ENCODE results near the gene CCDC178. TPM values are rescaled to one million over a fixed set of nuclear protein-coding genes. Genes with fewer than 3 reads are reported as not detected.
A peak's percentile ranks its signal among the peaks of the same experiment; 100 is the strongest.

CCDC178 gene
- 0.06 TPM in 1 of 2 replicates, not detected in the other for polyA plus RNA-seq (2011; rRNA removed)
- polyA plus RNA-seq (2012; cell fraction: cytosol; rRNA removed) = not detected in 2 replicates
- not detected in 2 replicates for polyA plus RNA-seq (2012; cell fraction: nucleus; rRNA removed)
- polyA plus RNA-seq (2017; fragmentation: RNase III; extraction: RNeasy Plus Mini Kit Qiagen cat#74134 plus additional on column Dnase treatment) = not detected in 3 replicates
- polyA minus RNA-seq (2011; rRNA and poly(A)+ RNA removed) = not detected in 2 replicates

DNA sequence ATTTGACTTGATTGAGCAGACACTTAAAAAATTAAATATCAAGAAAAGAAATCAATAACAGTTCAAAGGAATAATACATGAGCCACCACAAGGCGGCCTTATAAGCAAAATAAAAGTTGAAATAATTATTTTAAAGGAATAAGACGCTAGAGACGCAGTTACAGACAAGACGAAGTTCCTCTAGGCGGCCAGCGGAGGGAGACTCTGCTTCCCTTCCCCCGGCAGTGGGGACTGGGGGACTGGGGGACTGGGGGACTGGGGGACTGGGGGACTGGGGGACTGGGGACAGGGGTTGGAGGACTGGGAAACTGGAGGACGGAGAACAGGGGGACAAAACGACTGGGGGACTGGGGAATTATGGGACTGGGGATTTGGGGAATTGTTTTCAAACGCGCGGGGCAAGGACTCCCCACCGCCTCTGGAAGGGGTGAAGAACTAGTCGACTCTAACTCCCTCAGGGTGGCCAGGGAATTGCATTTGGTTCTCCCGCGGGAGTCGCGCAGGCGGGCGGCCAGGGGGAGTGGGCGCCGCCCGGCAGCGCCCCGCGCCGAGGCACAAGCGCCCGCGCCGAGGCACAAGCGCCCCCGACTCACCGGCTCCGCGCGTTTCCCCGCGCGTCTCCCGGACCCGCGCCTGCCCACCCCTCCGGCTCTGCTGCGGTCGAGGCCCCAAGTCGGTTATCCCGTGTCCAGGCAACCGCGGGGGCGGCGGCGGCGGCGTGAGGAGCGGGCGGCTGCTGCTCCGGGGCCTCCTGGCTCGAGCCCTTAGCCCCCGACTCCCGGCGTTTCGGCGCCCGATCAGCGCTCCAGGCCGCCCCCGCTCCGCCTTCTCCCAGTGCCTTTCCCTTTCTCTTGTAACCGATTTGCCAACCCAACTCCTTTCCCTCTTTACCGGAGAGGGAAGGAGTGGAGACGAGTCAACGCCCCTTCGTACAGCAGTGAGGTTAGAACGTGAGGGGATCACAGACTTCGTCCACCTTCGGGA, at the start of gene CCDC178:
Gene CCDC178 (minus strand): TSS at position 662 of the 984 bp plus-strand sequence. CDS start 28,633 bp downstream, outside the sequence.
- 2% methylated on average over 45 of the region's 77 CpGs for WGBS (ENCODE audit: missing lambda C conversion rate)
- peak within 1 kb of the TSS; percentile 40 for H3K4me3 ChIP-seq
- CTCF ChIA-PET = no interaction called here

DNA sequence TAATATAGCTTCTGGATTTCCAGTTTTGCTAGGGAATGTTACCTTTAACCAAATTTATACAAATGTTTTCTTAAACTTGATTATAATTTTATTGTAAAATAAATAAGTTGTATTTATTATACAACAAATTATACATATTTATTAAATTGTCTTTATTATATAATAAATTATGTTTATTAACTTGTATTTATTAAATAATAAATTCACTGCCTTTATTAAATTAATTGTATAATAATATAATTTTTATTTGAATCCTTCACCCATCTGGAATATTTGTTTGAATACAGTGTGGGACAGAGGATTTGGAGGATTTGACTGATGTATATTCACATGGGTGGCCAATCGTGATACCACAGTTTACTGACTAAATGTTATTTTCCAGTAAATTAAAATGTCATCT, 43.4 kb upstream of the CCDC178 start:
- 14% methylated on average over 1 of the region's 1 CpG for whole genome bisulfite sequencing (ENCODE audit: missing lambda C conversion rate)
- no peak for DNase-seq (ENCODE audit: low read depth in 1 of 2, low spot score in 1 of 2)
- no peaks in the 10 kb centered on the region for H3K4me1 ChIP-seq
- TF ChIP-seq JUNB (IDR thresholded peaks at IDR 0.05) (no peak), ZC3H11A (IDR thresholded peaks at IDR 0.05) (no peak), RAD21 (conservative IDR thresholded peaks at IDR 0.05 in 1 of 2, IDR thresholded peaks at IDR 0.05 in 1 of 2) (no peak), SMC3 (IDR thresholded peaks at IDR 0.05) (no peak), KDM1A (IDR thresholded peaks at IDR 0.05; ENCODE audit: low read depth) (no peak), POLR2A (IDR thresholded peaks at IDR 0.05; ENCODE audit: low read length) (no peak), HES2 (IDR thresholded peaks at IDR 0.05) (no peak), HMGXB4 (CRISPR knock-in tag; IDR thresholded peaks at IDR 0.05; ENCODE audit: borderline replicate concordance) (no peak)
- H3K4me2 ChIP-seq = no peak overlapping the region
- H3K9me3 ChIP-seq = no peaks in the 10 kb centered on the region
- no peak overlapping the region for H3K27ac ChIP-seq
- no peak for ATAC-seq
- no peak overlapping the region for H3K4me3 ChIP-seq
- ChIA-PET POLR2A (no interaction called here), CTCF (no interaction called here)
- no peak for FAIRE-seq

More for the DNA sequence above, at the start of gene CCDC178:
- Histone ChIP-seq H3K9me3 (no peaks in the 10 kb centered on the region), H3K27ac (0 out of 6 replicates have a peak within 1 kb of the TSS, but pooled peaks of 1 of the 2 experiments have one; percentile 18), H3K4me2 (peak within 1 kb of the TSS; percentile 81), H3K4me1 (no peaks in the 10 kb centered on the region)
- ATAC-seq (peak; percentile 93 to 95), FAIRE-seq (no peak), DNase-seq (ENCODE audit: low read depth in 1 of 2, low spot score in 1 of 2) (peak; percentile 7 to 48)
- TF ChIP-seq RAD21 (conservative IDR thresholded peaks at IDR 0.05 in 1 of 2, IDR thresholded peaks at IDR 0.05 in 1 of 2) = 0 out of 5 replicates have a peak, but pooled peaks of 1 of the 2 experiments have one; percentile 14
- no peak for TF ChIP-seq SREBF2 (IDR thresholded peaks at IDR 0.05)
- TF ChIP-seq EHMT2 (IDR thresholded peaks at IDR 0.05; ENCODE audit: low read depth) = no peak
- POLR2A ChIA-PET = no interaction called here

GRCh38 chr18:33472509-33472908, 32.0 kb upstream of the CCDC178 start:
- ATAC-seq (no peak), DNase-seq (ENCODE audit: low read depth in 1 of 2, low spot score in 1 of 2) (no peak), FAIRE-seq (no peak)
- no peak overlapping the region for H3K4me2 ChIP-seq
- ChIA-PET POLR2A (no interaction called here), CTCF (no interaction called here)
- no peaks in the 10 kb centered on the region for H3K4me1 ChIP-seq
- no peak overlapping the region for H3K27ac ChIP-seq
- no peaks in the 10 kb centered on the region for H3K9me3 ChIP-seq
- H3K4me3 ChIP-seq = no peak overlapping the region
- no peak for TF ChIP-seq NR3C1 (IDR thresholded peaks at IDR 0.05)
- no peak for TF ChIP-seq KDM1A (IDR thresholded peaks at IDR 0.05; ENCODE audit: low read depth)
- TF ChIP-seq POLR2AphosphoS2 (conservative IDR thresholded peaks at IDR 0.05; ENCODE audit: low read length) = no peak
- TF ChIP-seq RAD21 (conservative IDR thresholded peaks at IDR 0.05 in 1 of 2, IDR thresholded peaks at IDR 0.05 in 1 of 2) = no peak
- no peak for TF ChIP-seq FOXS1 (CRISPR knock-in tag; IDR thresholded peaks at IDR 0.05)
- TF ChIP-seq, protein P1, sequence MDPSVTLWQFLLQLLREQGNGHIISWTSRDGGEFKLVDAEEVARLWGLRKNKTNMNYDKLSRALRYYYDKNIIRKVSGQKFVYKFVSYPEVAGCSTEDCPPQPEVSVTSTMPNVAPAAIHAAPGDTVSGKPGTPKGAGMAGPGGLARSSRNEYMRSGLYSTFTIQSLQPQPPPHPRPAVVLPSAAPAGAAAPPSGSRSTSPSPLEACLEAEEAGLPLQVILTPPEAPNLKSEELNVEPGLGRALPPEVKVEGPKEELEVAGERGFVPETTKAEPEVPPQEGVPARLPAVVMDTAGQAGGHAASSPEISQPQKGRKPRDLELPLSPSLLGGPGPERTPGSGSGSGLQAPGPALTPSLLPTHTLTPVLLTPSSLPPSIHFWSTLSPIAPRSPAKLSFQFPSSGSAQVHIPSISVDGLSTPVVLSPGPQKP (IDR thresholded peaks at IDR 0.05; ENCODE audit: low read depth, low read length) = no peak
- TF ChIP-seq PHF8 (IDR thresholded peaks at IDR 0.05; ENCODE audit: borderline replicate concordance, low read depth) = no peak
- no peak for TF ChIP-seq ZSCAN20 (CRISPR knock-in tag; IDR thresholded peaks at IDR 0.05)
- TF ChIP-seq GATA3 (IDR thresholded peaks at IDR 0.05; ENCODE audit: borderline replicate concordance) = no peak
- TF ChIP-seq, protein P2, sequence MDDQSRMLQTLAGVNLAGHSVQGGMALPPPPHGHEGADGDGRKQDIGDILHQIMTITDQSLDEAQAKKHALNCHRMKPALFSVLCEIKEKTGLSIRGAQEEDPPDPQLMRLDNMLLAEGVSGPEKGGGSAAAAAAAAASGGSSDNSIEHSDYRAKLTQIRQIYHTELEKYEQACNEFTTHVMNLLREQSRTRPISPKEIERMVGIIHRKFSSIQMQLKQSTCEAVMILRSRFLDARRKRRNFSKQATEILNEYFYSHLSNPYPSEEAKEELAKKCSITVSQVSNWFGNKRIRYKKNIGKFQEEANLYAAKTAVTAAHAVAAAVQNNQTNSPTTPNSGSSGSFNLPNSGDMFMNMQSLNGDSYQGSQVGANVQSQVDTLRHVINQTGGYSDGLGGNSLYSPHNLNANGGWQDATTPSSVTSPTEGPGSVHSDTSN (IDR thresholded peaks at IDR 0.05) = no peak
- WGBS (ENCODE audit: missing lambda C conversion rate) = 10% methylated on average over 3 of the region's 3 CpGs
